Stimulated activated CD4-positive, alpha-beta T cell treated with anti-CD3 and anti-CD28 coated beads, Interleukin-2, amount 100 ng/mL, for 48 hours (primary cell): ENCODE data around the gene USP3.

ENCODE experiments used
- DNase-seq, 2 donors: peaks; one replicate each; pipeline ENCODE4 v3.0.0-alpha.2; 2020

The USP3 gene

DNA sequence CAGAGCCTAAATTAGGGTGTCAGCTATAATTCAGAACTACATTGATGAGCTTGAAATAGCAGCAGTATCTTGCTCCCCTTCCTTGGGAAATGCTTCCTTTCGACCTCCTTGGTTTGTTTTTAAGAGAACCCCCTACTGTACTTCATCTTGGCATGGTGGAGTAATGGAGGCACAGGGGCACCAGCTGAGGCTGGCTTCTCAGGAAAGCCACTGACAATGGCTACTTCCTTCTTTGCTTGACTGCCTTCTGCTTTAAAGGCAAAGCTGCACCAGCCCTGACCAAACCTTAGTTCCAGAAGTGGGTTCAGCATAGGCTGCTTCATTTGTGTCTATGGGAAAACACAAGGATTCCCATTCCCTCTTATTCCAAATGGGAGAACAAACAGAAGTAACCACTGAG, 91.3 kb downstream of the USP3 start:
- DNase-seq, result no peak

- no peak for DNase-seq
Measured at GRCh38 chr15:63596676-63597037, 92.3 kb downstream of the USP3 start.

GRCh38 chr15:63597038-63597790, 92.8 kb downstream of the USP3 start, which contains the start of gene FBXL22:
TSS of gene FBXL22 (plus strand) at chr15:63597387. CDS start at chr15:63597393, 6 bp downstream.
- no peak for DNase-seq

- no peak for DNase-seq
Measured at GRCh38 chr15:63597821-63598220, 93.4 kb downstream of the USP3 start.

GRCh38 chr15:63598473-63599400, 94.3 kb downstream of the USP3 start:
- no peak for DNase-seq

DNA sequence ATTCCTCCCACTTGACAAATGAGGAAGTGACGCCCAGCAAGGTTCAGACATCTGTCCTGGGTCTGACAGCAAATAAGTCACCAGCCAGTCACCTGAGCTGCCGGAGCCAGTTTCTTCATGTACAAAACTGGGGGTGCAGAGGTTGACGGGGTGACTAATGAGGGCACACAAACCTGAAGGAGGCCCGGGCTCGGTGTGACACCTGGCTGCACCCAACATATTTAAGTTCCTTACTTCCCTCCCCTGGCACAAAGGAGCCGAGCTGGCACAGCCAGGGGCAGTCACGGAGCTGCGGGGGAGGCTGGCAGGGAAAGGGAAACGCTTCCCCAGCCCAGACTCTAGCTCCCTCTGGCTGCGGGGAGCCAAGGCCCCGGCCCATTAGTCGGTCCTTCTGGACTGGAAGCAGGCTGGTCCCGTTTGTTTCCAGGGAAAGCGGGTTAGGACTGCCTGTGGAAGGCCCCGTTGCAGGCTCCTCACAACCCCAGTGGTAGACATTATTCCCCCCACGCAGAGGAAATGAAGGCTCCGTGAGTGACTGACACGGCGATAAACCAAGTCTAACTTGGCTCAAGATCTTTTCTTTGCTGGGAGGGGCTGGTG, 95.1 kb downstream of the USP3 start:
- no peak for DNase-seq

- DNase-seq, result no peak
Measured at GRCh38 chr15:63600001-63600615, 95.7 kb downstream of the USP3 start.

- DNase-seq, result peak; percentile 88
Measured at GRCh38 chr15:63600616-63601025, 96.2 kb downstream of the USP3 start.

- DNase-seq, result peak in 1 of 2 donors; percentile 38
Measured at GRCh38 chr15:63601026-63601703, 96.8 kb downstream of the USP3 start.

DNA sequence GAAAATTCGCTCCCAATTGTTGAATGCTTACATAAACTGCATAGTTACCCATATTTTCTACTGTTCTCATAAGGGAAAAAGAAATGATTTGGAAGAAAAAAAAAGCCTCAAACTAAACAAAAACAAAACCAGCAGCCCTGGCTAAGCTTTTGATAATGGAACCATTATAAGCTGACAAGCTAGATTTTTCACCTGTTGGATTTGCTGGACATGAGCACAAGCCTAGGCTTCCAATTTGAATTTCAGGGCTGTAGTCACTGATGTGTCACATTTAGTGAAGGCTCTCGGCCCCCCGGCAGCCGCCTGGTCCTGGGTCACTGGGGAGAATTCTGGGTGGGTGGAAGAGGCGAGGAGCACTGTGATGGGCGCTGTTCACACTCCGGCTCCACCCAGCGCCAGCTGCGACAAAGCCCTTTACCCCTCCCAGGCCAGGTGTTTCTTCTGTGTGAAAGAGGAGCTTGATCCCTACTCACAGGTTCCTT, 97.4 kb downstream of the USP3 start:
- no peak for DNase-seq

DNA sequence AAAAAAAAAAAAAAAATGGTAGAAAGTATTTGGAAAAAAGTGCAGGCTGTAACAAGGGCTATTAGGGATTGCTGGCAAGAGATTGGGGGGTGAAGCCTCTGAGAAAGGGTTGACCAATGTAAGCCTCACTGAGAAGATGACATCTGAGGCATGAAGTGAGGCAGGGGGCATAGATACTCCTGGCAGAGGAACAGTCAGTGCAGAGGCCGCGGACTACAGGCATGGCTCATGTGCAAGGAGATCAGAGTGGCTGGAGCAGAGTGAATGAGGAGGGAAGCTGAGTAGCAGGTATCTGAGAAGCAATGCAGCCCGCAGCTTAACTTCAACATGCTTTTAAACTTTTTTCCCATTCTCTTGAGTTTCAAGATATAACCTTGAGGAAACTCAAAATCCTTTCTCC, 98.2 kb downstream of the USP3 start:
- DNase-seq, result no peak

DNA sequence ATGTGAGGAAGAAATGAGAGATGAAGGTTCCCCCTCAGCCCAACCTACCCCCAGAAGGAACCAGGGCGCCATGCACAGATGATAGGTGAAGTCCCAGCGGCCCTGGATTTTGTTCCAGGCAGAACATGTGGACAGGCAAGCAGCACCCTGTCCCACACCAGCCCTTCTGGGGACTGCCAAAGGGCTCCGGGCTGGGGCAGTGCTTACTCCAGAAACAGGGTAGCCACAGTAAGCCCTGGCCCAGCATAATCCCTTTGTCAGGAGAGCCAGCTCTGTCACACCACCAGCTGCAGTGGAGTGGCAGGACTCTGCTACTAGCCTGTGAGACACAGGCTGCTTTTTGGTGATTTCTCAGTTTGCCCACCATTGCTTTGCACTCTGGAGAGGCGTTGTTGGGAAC, 99.1 kb downstream of the USP3 start:
- no peak for DNase-seq

- DNase-seq, result no peak
Measured at GRCh38 chr15:63604281-63604680, 99.9 kb downstream of the USP3 start.

GRCh38 chr15:63605036-63605435, 100.6 kb downstream of the USP3 start:
- DNase-seq, result no peak

GRCh38 chr15:63605816-63606215, 101.4 kb downstream of the USP3 start:
- DNase-seq, result peak in 1 of 2 donors; percentile 56

GRCh38 chr15:63606308-63606707, 101.9 kb downstream of the USP3 start:
- no peak for DNase-seq

- DNase-seq, result no peak
Measured at GRCh38 chr15:63608989-63609388, 104.6 kb downstream of the USP3 start.

GRCh38 chr15:63609448-63609847, 105.1 kb downstream of the USP3 start:
- no peak for DNase-seq

GRCh38 chr15:63610209-63610841, 105.9 kb downstream of the USP3 start:
- DNase-seq, result peak; percentile 63 to 69

GRCh38 chr15:63611177-63611576, 106.8 kb downstream of the USP3 start:
- no peak for DNase-seq

GRCh38 chr15:63612300-63612699, 107.9 kb downstream of the USP3 start:
- DNase-seq, result no peak

DNA sequence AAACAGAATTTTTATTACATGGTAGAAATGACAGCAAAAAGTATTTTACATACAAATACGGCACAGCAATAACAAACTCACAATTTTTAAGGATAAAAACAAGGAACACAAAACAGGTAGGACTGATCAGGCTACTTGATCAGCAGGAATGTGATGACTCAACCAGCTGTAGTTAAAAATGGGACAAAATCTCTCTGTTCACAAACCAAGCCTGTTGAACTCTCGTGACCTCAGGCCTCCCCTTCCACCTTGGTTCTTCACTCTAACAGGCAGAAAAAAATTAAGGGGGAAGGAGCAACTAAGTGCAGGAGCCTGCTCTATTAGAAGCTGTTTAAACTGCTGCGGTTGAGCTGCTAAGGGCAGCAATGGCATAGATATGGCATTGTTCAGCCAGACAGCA, 111.5 kb downstream of the USP3 start:
- no peak for DNase-seq
